Panc1 (cell line): ENCODE data around the gene NEGR1. TPM values are rescaled to one million over a fixed set of nuclear protein-coding genes. Genes with fewer than 3 reads are reported as not detected.

Experiments used
- ATAC-seq: fragments of 200-7000 bp; cut with Tn5 transposase; 2 replicates; pipeline ENCODE4 v1.9.1; 2020; ENCODE audit warnings: mild to moderate bottlenecking, moderate library complexity
- BruUV-seq: library from RNA; stranded (reverse); fragments of 400-500 nt; replicated peaks from 2 replicates; lab custom pipeline; 2021; lab: Mats Ljungman, UMichigan
- CTCF ChIA-PET: fragments of 300-600 bp; sonication (Branson Sonifier 250); formaldehyde crosslinking; loops from one replicate; lab custom pipeline; 2022; ENCODE audit warnings: antibody characterized with exemption; lab: Charles Lee
- POLR2A ChIA-PET: fragments of 300-600 bp; sonication (Branson Sonifier 250); formaldehyde crosslinking; loops from one replicate; lab custom pipeline; 2022; ENCODE audit warnings: antibody characterized with exemption; lab: Charles Lee
- DNase-seq: peaks from one replicate; pipeline ENCODE4 v3.0.0-alpha.2; 2010; ENCODE audit warnings: low read depth, low spot score
- H3K27ac ChIP-seq: 2 replicates; pipeline ENCODE4 v1.5.1; 2011; ENCODE audit warnings: mild to moderate bottlenecking, low read length, inconsistent platforms
- H3K27me3 ChIP-seq: fragments of 200-500 bp; sonication (Bioruptor generic); 2 replicates; pipeline ENCODE4 v1.6.0; 2014; ENCODE audit warnings: low read length, inconsistent platforms; ENCODE audit not compliant: control insufficient read depth, insufficient read depth
- H3K36me3 ChIP-seq: fragments of 200-500 bp; sonication (Bioruptor generic); 2 replicates; pipeline ENCODE4 v1.5.1; 2014; ENCODE audit warnings: inconsistent platforms, mild to moderate bottlenecking, low read length, moderate library complexity; ENCODE audit not compliant: control insufficient read depth, insufficient read depth
- H3K4me1 ChIP-seq: 2 replicates; pipeline ENCODE4 v1.5.1; 2011; ENCODE audit warnings: inconsistent platforms, mild to moderate bottlenecking, low read length, moderate library complexity; ENCODE audit not compliant: control insufficient read depth, insufficient read depth
- H3K4me3 ChIP-seq, 2 experiments: 2 replicates each; pipeline ENCODE4 v1.5.1; 2011 to 2012; ENCODE audit warnings: low read depth in 2 of 2, low read length in 2 of 2, mild to moderate bottlenecking in 2 of 2, inconsistent platforms in 1 of 2, moderate library complexity in 1 of 2
- H3K9me3 ChIP-seq: fragments of 200-500 bp; sonication (Bioruptor generic); 2 replicates; pipeline ENCODE4 v1.5.1; 2014; ENCODE audit warnings: low read depth, mild to moderate bottlenecking, inconsistent platforms, low read length, moderate library complexity; ENCODE audit not compliant: control insufficient read depth, insufficient read depth
- CTCF ChIP-seq: fragments of 450-650 bp; IDR thresholded peaks from 2 replicates; pipeline ENCODE4 v1.5.1; 2017; ENCODE audit warnings: mild to moderate bottlenecking
- POLR2AphosphoS5 ChIP-seq: IDR thresholded peaks from 2 replicates; pipeline ENCODE4 v1.6.1; 2012; ENCODE audit warnings: mild to moderate bottlenecking, low read depth, low read length, moderate library complexity
- REST ChIP-seq, 2 experiments: IDR thresholded peaks; 2 replicates each; pipeline ENCODE4 v1.6.1; 2011 to 2012; ENCODE audit warnings: low read depth in 2 of 2, control low read depth in 1 of 2, low read length in 1 of 2, mild to moderate bottlenecking in 1 of 2, moderate library complexity in 1 of 2; ENCODE audit not compliant: insufficient read depth in 1 of 2
- SIN3A ChIP-seq: IDR thresholded peaks from 2 replicates; pipeline ENCODE4 v1.6.1; 2012; ENCODE audit warnings: low read depth, mild to moderate bottlenecking, low read length, moderate library complexity, borderline replicate concordance; ENCODE audit not compliant: insufficient read depth
- TCF7L2 ChIP-seq: IDR thresholded peaks from 2 replicates; pipeline ENCODE4 v1.6.1; 2011; ENCODE audit warnings: mild to moderate bottlenecking, low read depth, low read length, inconsistent platforms
- in situ Hi-C: cut with HindIII; loops from 2 replicates; pipeline ENCODE4 v1.10.0; 2016; ENCODE audit warnings: low sequenced_read_pairs, low pct_unique_long_range_greater_than_20kb
- intact Hi-C: fragments of 100-400 bp; cut with micrococcal nuclease; formaldehyde crosslinking; loops from one replicate; pipeline ENCODE4 v1.10.0; 2022; ENCODE audit not compliant: unreplicated experiment
- total RNA-seq: library from RNA; stranded (reverse); gene quantifications from one replicate; pipeline ENCODE4 v1.2.1, GENCODE V29; 2021; ENCODE audit not compliant: unreplicated experiment

The NEGR1 gene
- total RNA-seq, 1 experiment from 2014 or later, result 2.7 TPM

- H3K9me3 ChIP-seq, result no peaks in the 10 kb centered on the region
- in situ Hi-C loops, result no loop called here
- no peak for TF ChIP-seq POLR2AphosphoS5
- no peak for TF ChIP-seq SIN3A
- TF ChIP-seq TCF7L2, result no peak
- TF ChIP-seq CTCF, result no peak
- no peak for TF ChIP-seq REST (IDR thresholded peaks at IDR 0.05; ENCODE audit: insufficient read depth in 1 of 2, low read depth in 2 of 2, low read length in 1 of 2)
- no peaks in the 10 kb centered on the region for H3K27me3 ChIP-seq
- no TSS peak for BruUV-seq
- H3K27ac ChIP-seq, result no peak overlapping the region
- H3K4me1 ChIP-seq, result no peaks in the 10 kb centered on the region
- POLR2A ChIA-PET, result no interaction called here
- intact Hi-C loops, result no loop called here
- DNase-seq, result no peak
- no peaks in the 10 kb centered on the region for H3K36me3 ChIP-seq
- ATAC-seq, result no peak
- no peak overlapping the region for H3K4me3 ChIP-seq
- CTCF ChIA-PET, result no interaction called here
Observed at GRCh38 chr1:71948561-71948960, 333.8 kb downstream of the NEGR1 start.

GRCh38 chr1:71944006-71944405, 338.3 kb downstream of the NEGR1 start:
- ATAC-seq, result no peak
- H3K4me3 ChIP-seq, result no peak overlapping the region
- ChIA-PET POLR2A (no interaction called here), CTCF (no interaction called here)
- DNase-seq, result no peak
- no TSS peak for BruUV-seq
- in situ Hi-C loops, result no loop called here
- H3K27ac ChIP-seq, result no peak overlapping the region
- no peaks in the 10 kb centered on the region for H3K36me3 ChIP-seq
- TF ChIP-seq REST (IDR thresholded peaks at IDR 0.05; ENCODE audit: insufficient read depth in 1 of 2, low read depth in 2 of 2, low read length in 1 of 2) (no peak), TCF7L2 (no peak), POLR2AphosphoS5 (no peak), SIN3A (no peak)
- H3K27me3 ChIP-seq, result no peaks in the 10 kb centered on the region
- intact Hi-C loops, result no loop called here
- H3K9me3 ChIP-seq, result no peaks in the 10 kb centered on the region
- H3K4me1 ChIP-seq, result no peaks in the 10 kb centered on the region
